ENCODE measurements around the gene ALDH3B1. TPM values are rescaled to one million over a fixed set of nuclear protein-coding genes. Genes with fewer than 3 reads are reported as not detected.

Gene ALDH3B1
- polyA plus RNA-seq, 1 donor: 2.4 TPM

GRCh38 chr11:68043349-68044144 is 33.4 kb downstream of the ALDH3B1 start:
- DNase-seq: no peak

GRCh38 chr11:68044145-68044813 is 34.2 kb downstream of the ALDH3B1 start:
- no peak for DNase-seq

- no peak for DNase-seq
These were observed 34.8 kb downstream of the ALDH3B1 start for GRCh38 chr11:68044898-68045351.

- DNase-seq: no peak
These were observed 37.5 kb downstream of the ALDH3B1 start for GRCh38 chr11:68047437-68048290.

- DNase-seq: no peak
These were observed 38.8 kb downstream of the ALDH3B1 start for GRCh38 chr11:68048681-68049508.

- DNase-seq: no peak
These were observed 39.6 kb downstream of the ALDH3B1 start for GRCh38 chr11:68049509-68050370.

GRCh38 chr11:68050371-68050841 is 40.3 kb downstream of the ALDH3B1 start:
- DNase-seq: no peak

- DNase-seq: no peak
These were observed 41.3 kb downstream of the ALDH3B1 start for GRCh38 chr11:68051191-68052136.

GRCh38 chr11:68052137-68052873 is 42.2 kb downstream of the ALDH3B1 start:
- no peak for DNase-seq

- DNase-seq: no peak
These were observed 43.0 kb downstream of the ALDH3B1 start for GRCh38 chr11:68053117-68053516.

- DNase-seq: no peak
These were observed 44.1 kb downstream of the ALDH3B1 start for GRCh38 chr11:68053981-68054812.

- DNase-seq: no peak
These were observed 46.5 kb downstream of the ALDH3B1 start for GRCh38 chr11:68056317-68057285.

GRCh38 chr11:68057807-68058206 is 47.7 kb downstream of the ALDH3B1 start:
- DNase-seq: no peak

- DNase-seq: no peak
These were observed 51.4 kb downstream of the ALDH3B1 start for GRCh38 chr11:68061508-68061907.

GRCh38 chr11:68064926-68065325 is 54.8 kb downstream of the ALDH3B1 start:
- no peak for DNase-seq

GRCh38 chr11:68065841-68066240 is 55.7 kb downstream of the ALDH3B1 start:
- DNase-seq: no peak
